Breast epithelium (tissue), 4 donors: ENCODE results near the gene ZNF3. TPM values are rescaled to one million over a fixed set of nuclear protein-coding genes. Genes with fewer than 3 reads are reported as not detected.
A peak's percentile ranks its signal among the peaks of the same experiment; 100 is the strongest.

Experiments used
- DNase-seq, 2 donors: peaks; one replicate each; pipeline ENCODE4 v3.0.0-alpha.2; 2019; ENCODE audit warnings: low spot score in 2 of 2
- H3K27ac ChIP-seq, 2 donors: fragments of 200-600 bp; sonication (generic) in 1 of 2; one replicate each; pipeline ENCODE4 v1.5.1; 2016 to 2019; ENCODE audit warnings: mild to moderate bottlenecking in 1 of 2
- H3K27me3 ChIP-seq, 2 donors: fragments of 200-600 bp; sonication (generic) in 1 of 2; one replicate each; pipeline versions ENCODE4 v1.5.1 to v1.6.0; 2017 to 2019; ENCODE audit warnings: control low read depth in 1 of 2, mild to moderate bottlenecking in 1 of 2
- H3K36me3 ChIP-seq: fragments of 200-600 bp; one replicate; pipeline ENCODE4 v1.5.1; 2019
- H3K4me1 ChIP-seq, 2 donors: fragments of 200-600 bp; sonication (generic); one replicate each; pipeline ENCODE4 v1.5.1; 2016 to 2019; ENCODE audit warnings: control low read depth in 1 of 2
- H3K4me3 ChIP-seq, 3 donors: fragments of 200-600 bp; sonication (generic); 1 replicate in 2 of 3; 2 replicates in 1 of 3; pipeline ENCODE4 v1.5.1; 2016 to 2019; ENCODE audit warnings: mild to moderate bottlenecking in 3 of 3, moderate library complexity in 2 of 3
- H3K9me3 ChIP-seq, 2 donors: fragments of 200-600 bp; sonication (generic) in 1 of 2; one replicate each; pipeline ENCODE4 v1.5.1; 2016 to 2019; ENCODE audit warnings: control low read depth in 1 of 2
- CTCF ChIP-seq, 3 donors: fragments of 450-650 bp; IDR thresholded peaks; one replicate each; pipeline ENCODE4 v1.5.1; 2016 to 2017; ENCODE audit warnings: antibody characterized with exemption in 3 of 3, mild to moderate bottlenecking in 3 of 3, moderate library complexity in 3 of 3
- POLR2A ChIP-seq: fragments of 450-650 bp; IDR thresholded peaks from one replicate; pipeline ENCODE4 v1.6.1; 2016; ENCODE audit warnings: antibody characterized with exemption, mild to moderate bottlenecking, moderate library complexity
- POLR2AphosphoS5 ChIP-seq, 3 donors: sonication (generic); formaldehyde crosslinking; IDR thresholded peaks; one replicate each; pipeline ENCODE4 v1.6.1; 2017; ENCODE audit warnings: antibody characterized with exemption in 3 of 3
- intact Hi-C: fragments of 100-400 bp; cut with DNase I; formaldehyde crosslinking; loops from one replicate; pipeline ENCODE4 v1.15.1; 2023; ENCODE audit warnings: low total_unique reads
- total RNA-seq, 3 donors: library from RNA; depleted of rRNA; stranded (reverse); fragments of >200 nt; gene quantifications; one replicate each; pipeline ENCODE4 v1.1.0, GENCODE V29; 2016

Gene ZNF3
- total RNA-seq, 3 donors from 2014 or later: 19.4 to 43.6 (median 31.5) TPM

GRCh38 chr7:100122067-100122466, 40.5 kb upstream of the ZNF3 start:
- Histone ChIP-seq H3K27ac (peak overlapping the region; percentile 15 to 57), H3K4me3 (no peak overlapping the region), H3K4me1 (peaks cover 3 to 7% of the 10 kb centered on the region in 2 donors), H3K36me3 (no peaks in the 10 kb centered on the region), H3K27me3 (no peaks in the 10 kb centered on the region), H3K9me3 (no peaks in the 10 kb centered on the region)
- no peak for TF ChIP-seq POLR2A
- peak in 1 of 3 donors; percentile 9 for TF ChIP-seq POLR2AphosphoS5 (IDR thresholded peaks at IDR 0.05)
- DNase-seq: peak; percentile 57 to 61
- intact Hi-C loops: no loop called here

GRCh38 chr7:100120733-100121036, 39.2 kb upstream of the ZNF3 start:
- Histone ChIP-seq H3K4me1 (peaks cover 3 to 7% of the 10 kb centered on the region in 2 donors), H3K4me3 (no peak overlapping the region), H3K27ac (peak overlapping the region in 1 of 2 donors; percentile 80), H3K9me3 (no peaks in the 10 kb centered on the region), H3K27me3 (no peaks in the 10 kb centered on the region), H3K36me3 (no peaks in the 10 kb centered on the region)
- no peak for TF ChIP-seq POLR2AphosphoS5 (IDR thresholded peaks at IDR 0.05)
- no peak for DNase-seq
- intact Hi-C loops: no loop called here

GRCh38 chr7:100119970-100120732, 38.6 kb upstream of the ZNF3 start:
- intact Hi-C loops: loop anchor here (5.0 kb wide), 1 partner anchor 842 kb away; no protein-coding TSS in a partner anchor
- no peaks in the 10 kb centered on the region for H3K9me3 ChIP-seq
- peak overlapping the region; percentile 80 to 88 for H3K27ac ChIP-seq
- TF ChIP-seq POLR2A (no peak), POLR2AphosphoS5 (IDR thresholded peaks at IDR 0.05) (no peak), CTCF (IDR thresholded peaks at IDR 0.05) (no peak)
- peaks cover 3 to 7% of the 10 kb centered on the region in 2 donors for H3K4me1 ChIP-seq
- DNase-seq: peak; percentile 52 to 67
- H3K4me3 ChIP-seq: peak overlapping the region; percentile 63 to 81 (median 76)
- H3K27me3 ChIP-seq: no peaks in the 10 kb centered on the region
- H3K36me3 ChIP-seq: no peaks in the 10 kb centered on the region

GRCh38 chr7:100119072-100119969, 37.8 kb upstream of the ZNF3 start, which contains the start of the genes CNPY4 and TAF6:
Gene CNPY4 (plus strand): TSS chr7:100119634. CDS start chr7:100119745, 111 bp downstream.
Gene TAF6 (minus strand): TSS chr7:100119358. CDS start chr7:100114209, 5,149 bp downstream.
- intact Hi-C loops: loop anchor here (5.0 kb wide), 1 partner anchor 843 kb away; no protein-coding TSS in a partner anchor
- no peaks in the 10 kb centered on the region for H3K9me3 ChIP-seq
- peak within 1 kb of the TSS; percentile 63 to 81 (median 76) for H3K4me3 ChIP-seq
- no peaks in the 10 kb centered on the region for H3K36me3 ChIP-seq
- peak; percentile 93 to 95 for DNase-seq
- TF ChIP-seq POLR2A: peak; percentile 62
- TF ChIP-seq CTCF (IDR thresholded peaks at IDR 0.05): no peak
- TF ChIP-seq POLR2AphosphoS5 (IDR thresholded peaks at IDR 0.05): peak; percentile 45 to 70 (median 56)
- no peaks in the 10 kb centered on the region for H3K27me3 ChIP-seq
- H3K27ac ChIP-seq: peak within 1 kb of the TSS; percentile 80 to 88
- H3K4me1 ChIP-seq: peaks cover 3 to 7% of the 10 kb centered on the region in 2 donors

GRCh38 chr7:100118388-100119071, 37.0 kb upstream of the ZNF3 start:
- H3K4me1 ChIP-seq: peaks cover 3 to 7% of the 10 kb centered on the region in 2 donors
- peak overlapping the region; percentile 80 to 88 for H3K27ac ChIP-seq
- H3K27me3 ChIP-seq: no peaks in the 10 kb centered on the region
- H3K9me3 ChIP-seq: no peaks in the 10 kb centered on the region
- DNase-seq: no peak
- peak overlapping the region; percentile 63 to 81 (median 76) for H3K4me3 ChIP-seq
- TF ChIP-seq POLR2A: no peak
- TF ChIP-seq CTCF (IDR thresholded peaks at IDR 0.05): no peak
- no peak for TF ChIP-seq POLR2AphosphoS5 (IDR thresholded peaks at IDR 0.05)
- intact Hi-C loops: loop anchor here (5.0 kb wide), 1 partner anchor 844 kb away; no protein-coding TSS in a partner anchor
- H3K36me3 ChIP-seq: no peaks in the 10 kb centered on the region
